ENCODE data around the gene MYO10.

Gene MYO10

GRCh38 chr5:16885635-16886365, 50.3 kb downstream of the MYO10 start:
- DNase-seq (ENCODE audit: low read depth) = no peak
- TF ChIP-seq CTCF (IDR thresholded peaks at IDR 0.05; ENCODE audit: low read depth, low read length, missing control alignments) = no peak
- no peak overlapping the region for H3K4me3 ChIP-seq (ENCODE audit: low read depth, low read length)

DNA sequence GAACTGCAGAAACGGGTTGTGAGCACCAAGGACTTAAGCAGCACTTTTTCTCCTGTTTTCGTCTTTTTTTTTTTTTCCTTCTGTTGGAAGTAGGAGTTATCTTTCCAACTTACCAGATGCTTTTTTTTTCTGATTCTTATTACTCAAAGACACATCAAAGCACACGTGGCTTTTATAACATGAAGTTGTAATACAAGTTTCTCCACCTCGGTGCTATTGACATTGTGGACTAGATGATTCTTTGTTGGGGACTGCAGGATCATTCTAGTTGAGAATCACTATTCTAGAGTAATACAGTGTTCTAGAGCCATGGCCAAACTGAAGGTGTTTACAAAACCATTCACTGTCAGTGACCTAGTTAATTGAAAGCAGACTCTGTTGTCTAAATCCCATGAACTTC, 51.5 kb downstream of the MYO10 start:
- no peak for DNase-seq (ENCODE audit: low read depth)
- no peak for TF ChIP-seq CTCF (IDR thresholded peaks at IDR 0.05; ENCODE audit: low read depth, low read length, missing control alignments)
- no peak overlapping the region for H3K4me3 ChIP-seq (ENCODE audit: low read depth, low read length)

DNA sequence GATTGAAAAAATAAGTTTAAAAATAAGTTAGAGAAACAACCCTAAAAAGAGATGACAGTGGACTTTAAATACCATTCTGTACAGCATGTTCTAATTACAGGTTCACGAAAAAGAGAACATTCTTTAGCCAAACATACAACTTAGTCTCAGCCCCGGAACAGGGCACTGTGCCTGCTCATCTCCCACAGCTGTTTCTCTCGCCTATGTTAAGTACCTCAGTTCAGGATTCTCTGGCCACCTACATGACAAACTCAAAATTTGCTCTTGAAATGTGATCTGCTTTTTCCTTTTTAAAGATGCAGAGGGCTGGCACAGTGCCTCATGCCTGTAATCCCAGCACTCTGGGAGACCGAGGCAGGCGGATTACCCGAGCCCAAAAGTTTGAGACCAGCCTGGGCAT, 52.3 kb downstream of the MYO10 start:
- H3K4me3 ChIP-seq (ENCODE audit: low read depth, low read length) = no peak overlapping the region
- TF ChIP-seq CTCF (IDR thresholded peaks at IDR 0.05; ENCODE audit: low read depth, low read length, missing control alignments) = no peak
- DNase-seq (ENCODE audit: low read depth) = no peak

DNA sequence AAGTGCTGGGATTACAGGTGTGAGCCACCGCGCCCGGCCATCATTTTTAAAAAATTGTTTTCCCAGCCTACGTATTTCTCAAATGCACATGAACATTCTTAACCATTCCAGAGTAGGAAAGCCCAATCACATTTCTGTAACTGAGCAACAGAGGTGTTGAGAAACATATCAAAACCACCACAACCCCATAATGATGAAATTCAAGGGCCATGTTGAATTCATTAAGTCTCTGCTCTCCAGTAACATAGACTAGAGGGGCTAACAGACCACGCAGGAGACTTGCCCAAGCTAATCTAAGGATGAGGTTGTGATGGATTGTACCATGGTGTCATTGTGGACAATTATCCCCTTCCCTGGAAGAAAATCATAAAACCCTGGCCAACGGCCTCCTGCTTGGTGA, 52.9 kb downstream of the MYO10 start:
- TF ChIP-seq CTCF (IDR thresholded peaks at IDR 0.05; ENCODE audit: low read depth, low read length, missing control alignments) = no peak
- DNase-seq (ENCODE audit: low read depth) = no peak

GRCh38 chr5:16881251-16881650, 54.8 kb downstream of the MYO10 start:
- no peak overlapping the region for H3K4me3 ChIP-seq (ENCODE audit: low read depth, low read length)
- no peak for TF ChIP-seq CTCF (IDR thresholded peaks at IDR 0.05; ENCODE audit: low read depth, low read length, missing control alignments)
- DNase-seq (ENCODE audit: low read depth) = no peak

More for the DNA sequence above, 52.9 kb downstream of the MYO10 start:
- H3K4me3 ChIP-seq (ENCODE audit: low read depth, low read length) = no peak overlapping the region

DNA sequence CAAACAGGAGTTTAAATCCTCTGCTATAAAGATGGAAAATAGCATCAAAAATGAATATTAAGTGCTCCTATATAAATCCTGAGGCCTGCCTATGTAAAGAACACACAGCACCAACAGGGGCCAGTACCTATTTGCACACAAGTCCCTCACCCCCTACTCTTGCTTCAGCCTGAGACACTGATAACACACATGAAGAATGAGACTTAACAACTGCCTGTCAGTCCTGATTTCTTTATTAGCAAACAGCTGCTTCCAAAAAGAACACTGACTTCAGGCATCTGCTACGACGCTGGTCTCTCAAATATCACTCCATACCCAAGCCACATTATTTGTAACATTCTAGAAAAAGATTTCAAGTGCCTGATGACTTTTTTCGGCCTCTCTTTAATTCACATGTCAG, 55.5 kb downstream of the MYO10 start:
- no peak for TF ChIP-seq CTCF (IDR thresholded peaks at IDR 0.05; ENCODE audit: low read depth, low read length, missing control alignments)
- DNase-seq (ENCODE audit: low read depth) = no peak
- no peak overlapping the region for H3K4me3 ChIP-seq (ENCODE audit: low read depth, low read length)

DNA sequence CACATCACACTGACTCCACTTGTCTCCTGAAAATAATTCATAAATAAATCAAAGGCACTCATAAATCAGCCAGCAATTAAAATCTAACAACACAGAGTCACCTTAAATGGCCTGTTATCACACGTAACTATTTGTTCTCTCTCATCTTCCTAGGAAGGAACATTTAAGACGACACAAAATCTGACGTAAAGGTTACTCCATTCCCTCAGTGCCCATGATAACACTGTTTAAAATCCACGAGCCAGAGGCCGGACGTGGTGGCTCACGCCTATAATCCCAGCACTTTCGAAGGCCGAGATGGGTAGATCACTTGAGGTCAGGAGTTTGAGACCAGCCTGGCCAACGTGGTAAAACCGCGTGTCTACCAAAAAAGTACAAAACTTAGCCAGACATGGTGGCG, 56.4 kb downstream of the MYO10 start:
- DNase-seq (ENCODE audit: low read depth) = no peak
- no peak overlapping the region for H3K4me3 ChIP-seq (ENCODE audit: low read depth, low read length)
- no peak for TF ChIP-seq CTCF (IDR thresholded peaks at IDR 0.05; ENCODE audit: low read depth, low read length, missing control alignments)
